Upper lobe of left lung (tissue), 6 donors: ENCODE results near the gene PRIM2. TPM values are rescaled to one million over a fixed set of nuclear protein-coding genes. Genes with fewer than 3 reads are reported as not detected.
"Not testable (repeated sequence)": the region's sequence is repeated elsewhere in the genome, so short reads cannot be mapped to it uniquely, and the experiment has no call there.

Experiments
- ATAC-seq, 2 donors: fragments of 200-7000 bp; cut with Tn5 transposase; one replicate each; pipeline ENCODE4 v1.9.1; 2022; ENCODE audit warnings: mild to moderate bottlenecking in 2 of 2, moderate library complexity in 2 of 2; ENCODE audit not compliant: low FRiP score in 2 of 2
- DNase-seq, 2 donors: peaks; one replicate each; pipeline ENCODE4 v3.0.0-alpha.2; 2019 to 2020
- H3K27ac ChIP-seq, 4 donors: fragments of 200-600 bp; sonication (generic); one replicate each; pipeline ENCODE4 v1.5.1; 2016 to 2019
- H3K27me3 ChIP-seq, 4 donors: fragments of 200-600 bp; sonication (generic); one replicate each; pipeline ENCODE4 v1.5.1; 2017 to 2019
- H3K36me3 ChIP-seq, 4 donors: fragments of 200-600 bp; sonication (generic); one replicate each; pipeline ENCODE4 v1.5.1; 2016 to 2019
- H3K4me1 ChIP-seq, 4 donors: fragments of 200-600 bp; sonication (generic); one replicate each; pipeline ENCODE4 v1.5.1; 2018 to 2019
- H3K4me3 ChIP-seq, 4 donors: fragments of 200-600 bp; sonication (generic); one replicate each; pipeline ENCODE4 v1.5.1; 2017 to 2019; ENCODE audit warnings: mild to moderate bottlenecking in 2 of 4, moderate library complexity in 1 of 4
- H3K9me3 ChIP-seq, 4 donors: fragments of 200-600 bp; sonication (generic); one replicate each; pipeline ENCODE4 v1.5.1; 2018 to 2019
- CTCF ChIP-seq, 6 experiments: fragments of 450-650 bp in 4 of 6; fragments of 200-600 bp in 2 of 6; sonication (generic) in 2 of 6; IDR thresholded peaks; one replicate each; pipeline ENCODE4 v1.5.1; 2016 to 2019; ENCODE audit warnings: antibody characterized with exemption in 6 of 6
- EP300 ChIP-seq, 4 donors: sonication (generic); formaldehyde crosslinking; IDR thresholded peaks; one replicate each; pipeline ENCODE4 v1.5.1; 2017; ENCODE audit warnings: antibody characterized with exemption in 4 of 4, control low read depth in 2 of 4
- POLR2A ChIP-seq, 4 donors: fragments of 450-650 bp; IDR thresholded peaks; one replicate each; pipeline ENCODE4 v1.5.1; 2016 to 2017; ENCODE audit warnings: antibody characterized with exemption in 4 of 4, mild to moderate bottlenecking in 2 of 4
- POLR2AphosphoS5 ChIP-seq, 2 donors: sonication (generic); formaldehyde crosslinking; IDR thresholded peaks; one replicate each; pipeline ENCODE4 v1.5.1; 2017; ENCODE audit warnings: antibody characterized with exemption in 2 of 2
- WGBS, 2 donors: methylation state at CpG; one replicate each; pipeline ENCODE4 v1.1.5; 2017 to 2018; 5-methylcytosine and 5-hydroxymethylcytosine counted together
- total RNA-seq, 6 donors: library from RNA; depleted of rRNA in 4 of 6; stranded (reverse); fragments of >200 nt in 4 of 6; gene quantifications; one replicate each; pipeline versions ENCODE4 v1.1.0 to v1.2.1, GENCODE V29; 2016 to 2021
- donor health status: DM: no; HTN: no; CAD: no; lungs with moderate emphysema.
- donor health status: DM: no; HTN: yes; CAD: no; lungs with severe emphysema.

Gene PRIM2
- total RNA-seq, 6 donors from 2014 or later, result 5.2 to 13.5 (median 7.3) TPM

GRCh38 chr6:57328074-57328473 lies 10.6 kb downstream of the PRIM2 start:
- Histone ChIP-seq H3K4me3 (no peak overlapping the region), H3K9me3 (peaks cover 0 to 16% (median 9%) of the 10 kb centered on the region in 4 donors), H3K27ac (no peak overlapping the region), H3K27me3 (no peaks in the 10 kb centered on the region), H3K36me3 (peaks cover 0 to 61% (median 17%) of the 10 kb centered on the region in 4 donors), H3K4me1 (no peaks in the 10 kb centered on the region)
- no peak for ATAC-seq
- no peak for DNase-seq
- 93 to 100% methylated on average over 1 of the region's 1 CpG for WGBS, 2 donors
- TF ChIP-seq EP300 (IDR thresholded peaks at IDR 0.05) (no peak), POLR2A (IDR thresholded peaks at IDR 0.05) (no peak), POLR2AphosphoS5 (IDR thresholded peaks at IDR 0.05) (no peak), CTCF (IDR thresholded peaks at IDR 0.05) (no peak)

DNA sequence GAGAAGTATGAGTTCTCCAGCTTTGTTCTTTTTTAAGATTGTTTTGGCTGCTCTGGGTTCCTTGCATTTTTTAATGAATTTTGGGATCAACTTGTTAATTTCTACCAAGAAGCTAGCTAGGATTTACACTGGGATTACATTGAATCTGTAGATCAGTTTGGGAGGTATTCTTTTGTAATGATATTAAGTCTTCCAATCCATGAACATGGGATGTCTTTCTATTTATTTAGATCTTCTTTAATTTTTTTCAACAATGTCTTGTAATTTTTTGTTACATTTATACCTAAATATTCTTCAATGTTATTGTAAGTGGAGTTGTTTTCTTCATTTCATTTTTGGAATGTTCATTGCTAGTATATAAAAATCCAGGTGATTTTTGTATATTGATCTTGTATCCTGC lies 12.5 kb downstream of the PRIM2 start:
- H3K4me1 ChIP-seq, result no peaks in the 10 kb centered on the region
- no peak overlapping the region for H3K4me3 ChIP-seq
- DNase-seq (no peak), ATAC-seq (no peak)
- no peak overlapping the region for H3K27ac ChIP-seq
- TF ChIP-seq CTCF (IDR thresholded peaks at IDR 0.05), result no peak
- no peak for TF ChIP-seq EP300 (IDR thresholded peaks at IDR 0.05)
- no peak for TF ChIP-seq POLR2A (IDR thresholded peaks at IDR 0.05)
- no peak for TF ChIP-seq POLR2AphosphoS5 (IDR thresholded peaks at IDR 0.05)
- H3K27me3 ChIP-seq, result no peaks in the 10 kb centered on the region
- H3K36me3 ChIP-seq, result peaks cover 0 to 53% (median 15%) of the 10 kb centered on the region in 4 donors
- peaks cover 0 to 16% (median 9%) of the 10 kb centered on the region in 4 donors for H3K9me3 ChIP-seq

- no peaks in the 10 kb centered on the region for H3K36me3 ChIP-seq
- no peaks in the 10 kb centered on the region for H3K9me3 ChIP-seq
- no peak for ATAC-seq
- 85 to 89% methylated on average over 2 of the region's 2 CpGs for WGBS, 2 donors
- H3K27me3 ChIP-seq, result no peaks in the 10 kb centered on the region
- no peak for DNase-seq
- no peaks in the 10 kb centered on the region for H3K4me1 ChIP-seq
- H3K27ac ChIP-seq, result no peak overlapping the region
- no peak for TF ChIP-seq POLR2A (IDR thresholded peaks at IDR 0.05)
- TF ChIP-seq EP300 (IDR thresholded peaks at IDR 0.05), result no peak
- TF ChIP-seq CTCF (IDR thresholded peaks at IDR 0.05), result no peak
- no peak for TF ChIP-seq POLR2AphosphoS5 (IDR thresholded peaks at IDR 0.05)
- H3K4me3 ChIP-seq, result no peak overlapping the region
Observed at GRCh38 chr6:57342148-57342669, 24.8 kb downstream of the PRIM2 start.

GRCh38 chr6:57343342-57343741 lies 25.9 kb downstream of the PRIM2 start:
- H3K27me3 ChIP-seq, H3K9me3 ChIP-seq, H3K27ac ChIP-seq, ATAC-seq, DNase-seq, H3K4me1 ChIP-seq, H3K4me3 ChIP-seq, H3K36me3 ChIP-seq: not testable (repeated sequence)
- WGBS, 2 donors, result 80 to 88% methylated on average over 3 of the region's 3 CpGs

DNA sequence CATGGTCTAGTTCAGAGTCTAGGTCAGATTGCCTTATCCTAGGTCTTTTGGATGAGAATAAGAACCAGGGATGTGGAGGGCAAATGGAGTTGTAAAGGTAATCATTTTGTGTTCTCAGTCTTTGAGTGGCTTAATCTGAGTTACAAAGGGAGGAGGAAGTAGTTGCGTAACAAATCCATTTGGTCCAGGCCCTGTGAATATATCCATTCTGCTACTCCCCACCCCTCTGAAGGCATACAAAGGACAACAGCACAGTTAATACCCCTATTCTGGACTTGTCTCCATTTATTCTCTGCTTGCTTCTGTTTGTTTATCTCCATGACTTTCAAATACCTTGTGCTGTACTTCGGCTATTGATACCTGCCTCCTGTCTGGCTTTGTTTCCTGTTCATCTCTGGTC lies 29.3 kb downstream of the PRIM2 start:
- not testable (repeated sequence) for H3K27me3 ChIP-seq, H3K4me1 ChIP-seq, H3K36me3 ChIP-seq, ATAC-seq, H3K9me3 ChIP-seq, DNase-seq, H3K27ac ChIP-seq, H3K4me3 ChIP-seq
- 50 to 91% methylated on average over 2 of the region's 2 CpGs for WGBS, 2 donors

DNA sequence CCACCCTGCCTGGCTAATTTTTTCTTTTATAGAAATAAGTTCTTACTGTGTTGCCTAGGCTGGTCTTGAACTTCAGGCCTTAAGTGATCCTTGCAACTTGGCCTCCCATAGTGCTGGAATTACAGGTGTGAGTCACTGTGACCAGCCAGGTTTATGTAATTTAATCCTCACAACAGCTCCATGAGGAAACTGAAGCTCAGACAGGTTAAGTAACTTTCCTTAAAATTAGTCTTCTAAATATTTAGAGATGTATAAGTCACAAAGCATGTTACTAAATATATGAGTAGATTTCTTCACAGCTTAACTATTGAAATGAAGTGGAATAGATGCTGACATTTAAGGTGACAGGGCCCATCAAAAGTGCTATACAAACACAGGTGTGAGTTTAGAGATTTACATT lies 30.2 kb downstream of the PRIM2 start:
- not testable (repeated sequence) for H3K9me3 ChIP-seq, H3K27me3 ChIP-seq, DNase-seq, ATAC-seq, H3K36me3 ChIP-seq, H3K4me3 ChIP-seq, H3K27ac ChIP-seq, H3K4me1 ChIP-seq

GRCh38 chr6:57350443-57350842 lies 33.0 kb downstream of the PRIM2 start:
- H3K36me3 ChIP-seq, H3K4me3 ChIP-seq, H3K9me3 ChIP-seq, H3K27me3 ChIP-seq, H3K4me1 ChIP-seq, H3K27ac ChIP-seq, DNase-seq: not testable (repeated sequence)
- ATAC-seq, result peak in 1 of 2 donors; percentile 38
- 58 to 64% methylated on average over 6 of the region's 6 CpGs for WGBS, 2 donors

DNA sequence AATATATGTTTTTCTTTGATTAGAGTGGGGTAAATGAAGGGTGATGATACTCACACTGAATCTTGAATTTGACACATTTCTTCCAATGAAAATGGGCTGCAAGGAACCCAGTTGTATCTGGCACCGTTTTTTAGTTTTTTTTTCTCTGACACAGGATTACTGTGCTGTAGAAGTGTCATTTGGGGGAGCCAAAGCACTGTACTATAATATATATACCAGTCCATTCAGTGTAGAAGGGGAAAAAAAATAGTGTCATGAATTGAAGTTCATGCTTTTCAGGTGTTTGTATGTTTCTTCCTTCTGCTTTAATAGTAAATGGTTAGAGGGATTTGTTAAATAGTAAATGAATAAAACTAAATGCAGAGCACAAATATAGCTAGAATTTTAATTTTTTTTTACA lies 35.2 kb downstream of the PRIM2 start:
- H3K36me3 ChIP-seq, DNase-seq, H3K27me3 ChIP-seq, H3K4me3 ChIP-seq, ATAC-seq, H3K27ac ChIP-seq, H3K4me1 ChIP-seq, H3K9me3 ChIP-seq: not testable (repeated sequence)
- 53 to 69% methylated on average over 1 of the region's 1 CpG for WGBS, 2 donors

DNA sequence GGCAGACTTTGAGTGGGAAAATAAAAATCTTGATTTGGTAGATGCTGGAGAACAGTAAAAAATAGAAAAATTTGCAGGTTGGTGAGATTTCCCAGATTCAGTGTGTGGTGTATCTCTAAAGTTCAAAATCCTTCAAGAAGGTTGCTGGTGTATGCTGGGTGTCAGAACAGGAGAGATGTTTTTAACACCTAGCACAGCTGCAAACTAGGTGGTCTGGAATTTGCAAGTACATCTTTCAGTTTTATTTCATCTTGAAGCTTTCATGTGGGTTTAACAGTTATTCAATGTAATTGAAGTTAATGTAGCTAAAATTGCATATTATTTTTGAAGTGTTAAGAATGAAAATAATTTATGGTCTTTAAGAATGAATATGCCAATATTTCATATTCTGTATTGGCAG lies 40.9 kb downstream of the PRIM2 start:
- not testable (repeated sequence) for H3K4me1 ChIP-seq, H3K27ac ChIP-seq, ATAC-seq, H3K4me3 ChIP-seq, DNase-seq, H3K27me3 ChIP-seq, H3K36me3 ChIP-seq, H3K9me3 ChIP-seq

DNA sequence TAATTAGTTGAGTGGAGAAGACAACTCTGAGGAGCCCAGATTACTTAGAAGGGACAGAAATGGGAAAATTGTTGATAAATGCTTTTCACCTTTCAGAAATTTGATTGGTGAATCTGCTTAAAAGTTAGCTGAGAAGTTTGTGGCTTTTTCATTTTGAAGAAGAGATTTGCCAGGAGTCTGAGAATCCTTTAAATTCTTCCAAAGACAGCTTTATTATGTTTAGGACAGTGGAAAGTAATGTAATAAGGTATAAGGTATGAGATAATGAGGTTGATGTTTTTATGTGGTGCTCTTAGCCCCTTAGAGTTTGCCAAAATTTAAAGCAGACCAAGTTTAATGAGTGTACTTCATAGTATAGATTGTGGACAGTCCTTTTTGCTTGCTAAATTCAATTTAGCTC lies 42.3 kb downstream of the PRIM2 start:
- H3K36me3 ChIP-seq, ATAC-seq, H3K27me3 ChIP-seq, H3K4me3 ChIP-seq, H3K4me1 ChIP-seq, DNase-seq, H3K27ac ChIP-seq, H3K9me3 ChIP-seq: not testable (repeated sequence)
